HUES48 (cell line): ENCODE results near the gene ATG9B.
A peak's percentile ranks its signal among the peaks of the same experiment; 100 is the strongest.
"Not testable (repeated sequence)": the region's sequence is repeated elsewhere in the genome, so short reads cannot be mapped to it uniquely, and the experiment has no call there.

Source experiments
- H3K27ac ChIP-seq: one replicate; pipeline ENCODE4 v1.7.0; 2013; ENCODE audit warnings: low read depth, low read length, inconsistent platforms
- H3K27me3 ChIP-seq: 2 replicates; pipeline ENCODE4 v1.6.1; 2013; ENCODE audit warnings: mild to moderate bottlenecking, low read length; ENCODE audit not compliant: control insufficient read depth, insufficient read depth
- H3K36me3 ChIP-seq: 2 replicates; pipeline ENCODE4 v1.6.1; 2013; ENCODE audit warnings: low read length; ENCODE audit not compliant: control insufficient read depth, insufficient read depth
- H3K4me1 ChIP-seq: 2 replicates; pipeline ENCODE4 v1.6.1; 2013; ENCODE audit warnings: mild to moderate bottlenecking, low read length; ENCODE audit not compliant: control insufficient read depth, insufficient read depth
- H3K4me3 ChIP-seq: 2 replicates; pipeline ENCODE4 v1.5.1; 2013; ENCODE audit warnings: mild to moderate bottlenecking, low read depth, low read length
- H3K9ac ChIP-seq: 2 replicates; pipeline ENCODE4 v1.6.1; 2013; ENCODE audit warnings: mild to moderate bottlenecking, low read depth, low read length, moderate library complexity
- H3K9me3 ChIP-seq: 2 replicates; pipeline ENCODE4 v1.6.1; 2013; ENCODE audit warnings: low read length; ENCODE audit not compliant: control insufficient read depth, insufficient read depth

ATG9B gene

DNA sequence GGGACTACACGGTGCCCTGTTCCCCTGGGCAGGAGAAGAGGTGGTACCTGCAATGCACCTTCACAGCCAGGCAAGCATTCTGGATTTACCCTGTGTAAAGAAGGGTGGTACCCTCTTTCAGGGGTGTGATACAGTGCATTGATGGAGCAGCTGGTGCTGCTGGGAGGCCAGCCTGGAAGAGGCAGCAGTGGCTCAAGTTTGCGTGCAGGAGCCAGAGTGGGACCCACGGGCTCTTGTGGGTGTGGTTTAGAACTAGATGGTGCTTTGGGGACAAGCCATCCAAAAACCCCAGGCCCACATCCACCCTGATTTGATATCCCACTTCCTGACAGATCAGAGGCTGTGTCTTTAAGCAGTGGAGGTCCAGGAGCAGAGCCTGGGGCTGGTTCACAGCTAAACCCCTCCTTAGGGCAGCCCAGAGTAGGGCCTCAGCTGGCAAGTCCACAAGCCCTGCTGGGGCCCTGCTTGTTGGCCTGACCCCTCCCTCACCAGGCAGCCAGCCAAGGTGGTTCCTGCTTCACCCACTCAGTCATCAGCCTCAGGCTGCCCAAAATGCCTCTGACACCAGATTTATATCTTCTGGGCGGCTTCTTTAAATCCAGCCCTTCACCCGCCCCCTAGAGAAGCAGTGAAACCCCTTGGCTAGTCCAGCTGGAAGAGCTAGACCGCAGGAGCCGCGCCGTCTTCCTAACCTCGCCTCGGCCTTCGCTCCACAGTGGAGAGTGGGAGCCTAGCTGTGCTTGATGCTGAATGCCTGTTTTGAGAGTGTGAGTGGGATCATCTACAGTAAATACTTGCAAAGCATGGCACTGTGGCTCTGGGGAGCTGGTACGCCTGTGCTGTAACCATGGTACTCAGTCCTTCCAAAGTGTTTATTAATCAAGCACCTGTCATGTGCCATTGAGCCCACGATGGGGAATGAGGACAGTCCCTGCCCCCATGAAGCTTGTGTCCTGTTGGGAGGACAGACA, 22.6 kb upstream of the ATG9B start:
- Histone ChIP-seq H3K4me3 (no peak overlapping the region), H3K9ac (no peak overlapping the region), H3K27me3 (peaks cover 27% of the 10 kb centered on the region), H3K4me1 (0 out of 2 replicates have a peak, but pooled peaks cover 3% of the 10 kb centered on the region), H3K9me3 (no peaks in the 10 kb centered on the region), H3K36me3 (no peaks in the 10 kb centered on the region), H3K27ac (no peak overlapping the region)

DNA sequence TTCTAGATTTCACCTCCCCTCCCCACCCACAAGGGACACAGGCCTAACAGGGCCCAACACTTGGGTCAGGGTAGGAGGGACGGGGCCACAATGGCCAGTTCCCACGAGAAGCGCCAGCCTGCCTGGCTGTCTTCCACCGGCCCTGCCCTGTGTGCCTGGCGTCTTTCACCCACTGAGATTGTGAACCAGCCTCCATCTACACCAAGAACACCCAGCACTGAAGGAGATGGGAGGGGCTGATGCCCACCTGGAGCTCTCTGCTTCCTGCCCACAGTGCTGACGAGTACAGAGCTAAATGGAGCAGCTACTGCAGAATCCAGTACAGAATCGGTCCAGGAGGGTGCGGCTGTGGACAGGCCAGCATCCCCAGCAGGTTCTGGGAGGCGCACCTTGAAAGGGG, 21.7 kb upstream of the ATG9B start:
- no peaks in the 10 kb centered on the region for H3K4me1 ChIP-seq
- H3K27ac ChIP-seq, result no peak overlapping the region
- no peak overlapping the region for H3K4me3 ChIP-seq
- no peak overlapping the region for H3K9ac ChIP-seq
- no peaks in the 10 kb centered on the region for H3K36me3 ChIP-seq
- peaks cover 23% of the 10 kb centered on the region for H3K27me3 ChIP-seq
- no peaks in the 10 kb centered on the region for H3K9me3 ChIP-seq

DNA sequence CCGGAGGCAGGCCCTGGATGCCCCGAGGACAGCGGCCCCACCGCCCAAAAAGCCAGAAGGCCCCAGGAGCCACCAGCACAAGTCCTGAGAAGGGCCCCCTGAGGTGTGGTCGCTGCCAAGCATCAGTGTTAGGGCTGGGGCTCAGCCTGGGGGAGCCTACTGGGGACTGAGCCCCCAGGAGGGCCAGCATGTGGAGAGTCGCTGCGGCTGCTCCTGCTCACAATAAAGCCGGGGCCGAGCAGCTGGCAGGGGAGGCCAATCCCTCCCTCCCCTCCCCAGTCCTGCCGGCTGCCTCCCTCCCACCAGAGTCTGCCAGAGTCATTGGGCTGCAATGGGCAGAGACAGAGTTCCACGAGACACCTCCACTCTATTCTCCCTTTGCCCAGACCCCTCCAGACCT, 21.0 kb upstream of the ATG9B start:
- no peak overlapping the region for H3K27ac ChIP-seq
- H3K4me3 ChIP-seq, result no peak overlapping the region
- H3K4me1 ChIP-seq, result no peaks in the 10 kb centered on the region
- no peak overlapping the region for H3K9ac ChIP-seq
- peaks cover 17% of the 10 kb centered on the region for H3K27me3 ChIP-seq
- no peaks in the 10 kb centered on the region for H3K36me3 ChIP-seq
- H3K9me3 ChIP-seq, result no peaks in the 10 kb centered on the region

DNA sequence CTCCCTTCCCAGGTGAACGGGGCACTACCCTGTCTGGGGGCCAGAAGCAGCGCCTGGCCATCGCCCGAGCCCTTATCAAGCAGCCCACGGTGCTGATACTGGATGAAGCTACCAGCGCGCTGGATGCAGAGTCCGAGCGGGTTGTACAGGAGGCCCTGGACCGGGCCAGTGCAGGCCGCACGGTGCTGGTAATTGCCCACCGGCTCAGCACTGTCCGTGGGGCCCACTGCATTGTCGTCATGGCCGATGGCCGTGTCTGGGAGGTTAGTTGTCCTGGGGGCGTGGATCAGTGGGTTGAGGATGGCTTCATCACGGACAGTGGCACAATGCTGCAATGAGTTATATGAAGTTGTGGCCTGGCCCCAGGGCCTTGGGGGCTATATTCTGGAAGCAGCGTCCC, 19.7 kb upstream of the ATG9B start:
- Histone ChIP-seq H3K27me3 (peaks cover 4% of the 10 kb centered on the region; the same call in 1 of the 2 replicates), H3K9ac (no peak overlapping the region), H3K4me1 (no peaks in the 10 kb centered on the region), H3K36me3 (no peaks in the 10 kb centered on the region), H3K27ac (no peak overlapping the region), H3K4me3 (no peak overlapping the region), H3K9me3 (no peaks in the 10 kb centered on the region)

DNA sequence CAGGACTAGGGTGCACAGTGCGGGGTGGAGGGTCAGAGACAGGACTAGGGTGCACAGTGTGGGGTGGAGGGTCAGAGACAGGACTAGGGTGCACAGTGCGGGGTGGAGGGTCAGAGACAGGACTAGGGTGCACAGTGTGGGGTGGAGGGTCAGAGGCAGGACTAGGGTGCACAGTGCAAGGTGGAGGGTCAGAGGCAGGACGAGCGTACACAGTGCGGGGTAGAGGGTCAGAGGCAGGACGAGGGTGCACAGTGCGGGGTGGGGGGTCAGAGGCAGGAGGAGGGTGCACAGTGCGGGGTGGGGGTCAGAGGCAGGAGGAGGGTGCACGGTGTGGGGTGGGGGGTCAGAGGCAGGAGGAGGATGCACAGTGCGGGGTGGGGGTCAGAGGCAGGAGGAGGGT, 19.2 kb upstream of the ATG9B start:
- not testable (repeated sequence) for H3K9ac ChIP-seq, H3K27me3 ChIP-seq, H3K4me3 ChIP-seq, H3K9me3 ChIP-seq, H3K36me3 ChIP-seq, H3K27ac ChIP-seq, H3K4me1 ChIP-seq

DNA sequence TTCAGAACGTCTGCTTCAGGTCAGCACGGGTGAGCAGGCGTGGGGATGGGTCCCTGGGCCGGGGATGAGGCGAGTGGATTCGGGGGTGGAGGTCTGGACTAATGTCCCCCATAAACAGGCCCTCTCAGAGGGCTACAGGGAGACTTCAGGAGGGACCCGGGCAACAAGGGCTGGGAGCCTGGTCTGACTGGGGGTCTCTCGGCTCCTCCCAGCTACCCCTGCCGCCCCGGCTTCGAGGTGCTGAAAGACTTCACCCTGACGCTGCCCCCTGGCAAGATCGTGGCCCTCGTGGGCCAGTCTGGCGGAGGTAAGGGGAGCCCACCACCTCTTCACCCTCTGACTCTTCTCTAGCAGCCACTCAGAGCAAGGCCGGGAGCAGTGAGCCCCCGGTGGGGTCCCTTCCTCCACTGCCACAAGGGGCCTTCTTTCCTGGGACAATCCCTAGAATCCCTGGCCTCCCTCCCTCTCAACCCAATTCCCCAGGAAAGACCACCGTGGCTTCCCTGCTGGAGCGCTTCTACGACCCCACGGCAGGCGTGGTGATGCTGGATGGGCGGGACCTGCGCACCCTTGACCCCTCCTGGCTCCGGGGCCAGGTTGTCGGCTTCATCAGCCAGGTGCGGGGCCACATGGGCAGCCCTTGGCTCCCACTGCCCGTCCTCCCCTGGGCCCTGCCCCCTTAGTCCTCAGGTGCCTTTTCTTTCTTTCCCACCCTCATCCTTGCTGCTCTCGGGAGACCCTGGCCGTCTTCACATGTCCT, 16.5 kb upstream of the ATG9B start:
- Histone ChIP-seq H3K36me3 (peaks cover 11% of the 10 kb centered on the region; the same call in 1 of the 2 replicates), H3K27ac (no peak overlapping the region)

DNA sequence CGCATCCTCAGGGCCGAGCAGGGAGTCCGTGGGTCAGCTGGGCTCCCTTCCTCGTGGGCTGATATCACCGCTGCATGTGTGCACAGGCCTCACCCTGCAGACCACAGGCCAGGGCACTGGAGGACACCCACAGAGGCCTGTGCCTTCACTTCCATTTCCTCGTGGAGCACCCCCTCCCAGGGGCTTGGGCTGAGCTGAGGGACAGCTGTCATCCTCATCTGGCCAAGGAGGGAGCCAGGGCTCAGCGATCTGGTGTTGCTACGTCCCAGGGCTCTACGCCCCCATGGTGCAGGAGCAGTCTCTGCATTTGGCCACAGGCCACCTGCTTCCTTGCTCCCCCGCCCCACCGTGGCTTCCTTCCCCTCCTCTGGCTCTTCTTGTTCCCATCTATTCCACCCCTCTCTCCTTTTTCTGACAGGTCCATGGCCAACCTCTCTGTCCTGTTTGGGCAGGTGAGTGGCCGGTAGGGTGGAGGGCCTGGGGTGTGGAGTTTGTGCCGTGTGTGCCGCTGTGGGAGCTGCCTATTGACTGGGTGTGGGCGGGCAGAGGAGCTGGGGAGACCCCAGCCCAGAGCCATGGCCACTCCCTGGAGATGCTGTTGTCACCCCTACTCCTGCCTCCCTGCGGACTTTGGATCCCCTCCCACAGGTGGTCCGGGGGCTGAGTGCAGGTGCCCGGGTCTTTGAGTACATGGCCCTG, 15.7 kb upstream of the ATG9B start:
- H3K27me3 ChIP-seq, result no peaks in the 10 kb centered on the region
- H3K4me3 ChIP-seq, result no peak overlapping the region
- H3K9me3 ChIP-seq, result no peaks in the 10 kb centered on the region
- no peak overlapping the region for H3K9ac ChIP-seq
- peak overlapping the region; percentile 10 for H3K27ac ChIP-seq
- no peaks in the 10 kb centered on the region for H3K4me1 ChIP-seq
- peaks cover 16% of the 10 kb centered on the region for H3K36me3 ChIP-seq

More for the DNA sequence above, 16.5 kb upstream of the ATG9B start:
- Histone ChIP-seq H3K9me3 (no peaks in the 10 kb centered on the region), H3K4me3 (no peak overlapping the region), H3K27me3 (no peaks in the 10 kb centered on the region), H3K9ac (no peak overlapping the region), H3K4me1 (no peaks in the 10 kb centered on the region)

DNA sequence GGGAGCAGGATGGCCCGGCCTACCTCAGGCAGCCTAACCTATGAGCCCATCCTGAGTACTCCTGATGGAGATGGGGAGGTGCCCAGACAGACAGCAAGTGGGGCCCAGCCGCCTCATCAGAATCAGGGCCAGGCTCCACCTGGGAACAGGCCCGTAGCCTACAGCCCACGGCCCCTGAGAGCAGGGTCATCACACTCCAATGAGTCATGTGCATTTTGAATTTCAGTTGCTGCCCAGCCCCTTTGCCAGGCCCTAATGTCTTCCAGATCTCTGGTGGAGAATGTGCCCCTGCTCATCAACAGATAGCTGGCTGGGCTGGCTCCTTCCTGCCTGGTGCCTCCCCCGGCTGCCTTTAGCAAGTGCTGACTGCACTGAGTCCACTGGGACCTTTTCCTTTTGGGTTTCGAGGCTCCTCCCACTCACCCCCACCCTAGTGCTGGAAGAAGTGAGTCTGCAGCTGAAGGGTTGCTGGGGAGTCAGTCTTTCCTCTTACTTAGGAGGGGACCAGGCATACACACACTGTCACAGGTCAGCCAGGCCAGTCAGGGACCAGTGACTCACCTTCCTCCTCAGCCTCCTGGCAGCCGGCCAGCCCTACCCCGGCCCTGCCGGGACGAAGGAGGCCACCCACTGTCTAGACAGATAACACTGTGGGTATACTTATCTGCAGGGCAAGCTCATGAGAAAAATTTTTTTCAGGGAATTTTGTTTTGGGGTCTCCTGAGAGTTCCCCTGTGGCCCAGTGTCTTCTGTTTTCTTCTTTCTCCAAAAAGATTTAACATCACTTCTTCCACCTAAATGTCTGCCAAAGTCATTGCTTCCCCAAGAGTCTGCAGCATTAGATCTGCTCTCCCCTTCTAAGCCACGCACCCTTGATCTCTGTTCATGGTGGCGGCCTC, 14.9 kb upstream of the ATG9B start:
- Histone ChIP-seq H3K9me3 (no peaks in the 10 kb centered on the region), H3K27ac (peak overlapping the region; percentile 57), H3K27me3 (no peaks in the 10 kb centered on the region), H3K9ac (no peak overlapping the region), H3K4me1 (no peaks in the 10 kb centered on the region), H3K36me3 (peaks cover 19% of the 10 kb centered on the region), H3K4me3 (no peak overlapping the region)

DNA sequence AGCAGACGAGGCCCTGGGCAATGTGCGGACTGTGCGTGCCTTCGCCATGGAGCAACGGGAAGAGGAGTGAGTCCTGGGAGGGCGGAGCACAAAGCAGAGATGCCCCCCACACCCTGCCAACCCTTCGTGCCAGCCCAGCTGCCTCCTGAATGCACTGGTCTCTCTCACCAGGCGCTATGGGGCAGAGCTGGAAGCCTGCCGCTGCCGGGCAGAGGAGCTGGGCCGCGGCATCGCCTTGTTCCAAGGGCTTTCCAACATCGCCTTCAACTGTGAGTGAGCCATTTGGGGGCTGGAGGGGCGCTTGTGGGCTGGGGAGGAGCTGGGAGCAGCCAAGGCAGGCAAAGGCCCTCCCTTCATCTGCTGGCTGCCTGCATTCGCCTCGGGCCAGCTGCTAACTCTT, 11.6 kb upstream of the ATG9B start:
- Histone ChIP-seq H3K9me3 (no peaks in the 10 kb centered on the region), H3K27ac (no peak overlapping the region), H3K4me3 (no peak overlapping the region), H3K27me3 (no peaks in the 10 kb centered on the region), H3K36me3 (peaks cover 19% of the 10 kb centered on the region), H3K4me1 (no peaks in the 10 kb centered on the region), H3K9ac (no peak overlapping the region)

DNA sequence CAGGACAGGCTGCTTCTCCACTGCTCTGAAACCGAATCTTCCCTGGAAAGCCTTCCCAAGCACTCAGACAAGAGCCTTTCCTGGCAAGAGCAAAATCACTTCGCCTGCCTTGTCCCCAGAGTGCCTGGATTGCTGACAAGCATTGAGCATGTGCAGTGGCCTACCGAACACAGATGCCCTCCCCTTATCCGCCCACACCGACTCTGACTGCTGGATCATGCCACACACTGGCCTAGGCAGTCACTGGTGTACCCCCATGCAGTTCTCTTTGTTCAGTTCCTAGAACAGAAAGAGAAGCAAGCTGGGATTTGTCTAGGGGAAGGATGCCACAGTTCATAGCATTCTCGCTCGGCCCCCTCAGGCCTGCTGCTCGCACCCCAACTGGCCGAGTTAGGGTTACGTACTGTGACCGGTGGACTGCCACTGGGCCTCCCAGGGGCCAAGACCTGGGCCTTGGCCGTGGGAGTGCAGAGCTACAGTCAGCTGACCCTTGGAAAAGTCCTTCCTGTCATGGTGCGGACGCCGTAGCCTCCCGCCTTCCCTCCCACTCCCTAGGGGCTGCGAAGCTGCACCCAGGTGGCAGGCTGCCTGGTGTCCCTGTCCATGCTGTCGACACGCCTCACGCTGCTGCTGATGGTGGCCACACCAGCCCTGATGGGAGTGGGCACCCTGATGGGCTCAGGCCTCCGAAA, 10.9 kb upstream of the ATG9B start:
- no peak overlapping the region for H3K9ac ChIP-seq
- H3K4me1 ChIP-seq, result no peaks in the 10 kb centered on the region
- H3K27me3 ChIP-seq, result no peaks in the 10 kb centered on the region
- H3K9me3 ChIP-seq, result no peaks in the 10 kb centered on the region
- H3K36me3 ChIP-seq, result peaks cover 19% of the 10 kb centered on the region
- no peak overlapping the region for H3K27ac ChIP-seq
- H3K4me3 ChIP-seq, result no peak overlapping the region
